GM21360 (cell line): ENCODE data around the gene FRMD5.
"Not testable (repeated sequence)": the region's sequence is repeated elsewhere in the genome, so short reads cannot be mapped to it uniquely, and the experiment has no call there.

Experiments
- ATAC-seq: cut with Tn5 transposase; IDR thresholded peaks from one replicate; pipeline ENCODE4 v1.9.1; 2021; ENCODE audit warnings: mild to moderate bottlenecking, moderate library complexity; ENCODE audit not compliant: unreplicated experiment

FRMD5 gene

GRCh38 chr15:44034933-44035624 is 160.0 kb downstream of the FRMD5 start:
- no peak for ATAC-seq

GRCh38 chr15:44034334-44034733 is 160.7 kb downstream of the FRMD5 start:
- ATAC-seq, result no peak

- no peak for ATAC-seq
These were observed 161.2 kb downstream of the FRMD5 start for GRCh38 chr15:44033894-44034293.

GRCh38 chr15:44032820-44033219 is 162.3 kb downstream of the FRMD5 start:
- ATAC-seq, result not testable (repeated sequence)

- ATAC-seq, result no peak
These were observed 165.0 kb downstream of the FRMD5 start for GRCh38 chr15:44029940-44030568.

GRCh38 chr15:44029003-44029402 is 166.1 kb downstream of the FRMD5 start:
- ATAC-seq, result no peak

GRCh38 chr15:44028349-44028748 is 166.7 kb downstream of the FRMD5 start:
- no peak for ATAC-seq

- no peak for ATAC-seq
These were observed 170.9 kb downstream of the FRMD5 start for GRCh38 chr15:44024155-44024554.

GRCh38 chr15:44023176-44023575 is 171.9 kb downstream of the FRMD5 start:
- ATAC-seq, result no peak

GRCh38 chr15:44018151-44018550 is 176.9 kb downstream of the FRMD5 start:
- no peak for ATAC-seq

GRCh38 chr15:44015545-44016305 is 179.3 kb downstream of the FRMD5 start:
- no peak for ATAC-seq

GRCh38 chr15:44011238-44011854 is 183.7 kb downstream of the FRMD5 start:
- ATAC-seq, result no peak

- no peak for ATAC-seq
These were observed 185.0 kb downstream of the FRMD5 start for GRCh38 chr15:44010089-44010488.

- no peak for ATAC-seq
These were observed 186.0 kb downstream of the FRMD5 start for GRCh38 chr15:44009038-44009437.

- not testable (repeated sequence) for ATAC-seq
These were observed 194.8 kb downstream of the FRMD5 start for GRCh38 chr15:44000248-44000647.

GRCh38 chr15:43998607-43999006 is 196.5 kb downstream of the FRMD5 start:
- ATAC-seq, result no peak

GRCh38 chr15:43991206-43991605 is 203.9 kb downstream of the FRMD5 start:
- no peak for ATAC-seq

- no peak for ATAC-seq
These were observed 205.1 kb downstream of the FRMD5 start for GRCh38 chr15:43989938-43990337.

GRCh38 chr15:43988900-43989299 is 206.2 kb downstream of the FRMD5 start:
- no peak for ATAC-seq

GRCh38 chr15:43987924-43988323 is 207.1 kb downstream of the FRMD5 start:
- ATAC-seq, result no peak

GRCh38 chr15:43985976-43986680 is 208.9 kb downstream of the FRMD5 start:
- no peak for ATAC-seq
